OCI-LY7 (cell line): ENCODE data around the gene PLCB1.

Experiments
- EZH2phosphoT487 ChIP-seq: fragments of 200-600 bp; sonication (generic); IDR thresholded peaks from 2 replicates; pipeline ENCODE4 v1.6.1; 2018; ENCODE audit warnings: low read depth, borderline replicate concordance, mild to moderate bottlenecking, mixed run types, antibody characterized with exemption, low read length, moderate library complexity, mixed read lengths
- TF ChIP-seq, protein P1 (sequence below): fragments of 200-600 bp; sonication (generic); conservative IDR thresholded peaks from 2 replicates; pipeline ENCODE4 v1.5.1; 2014; ENCODE audit warnings: mild to moderate bottlenecking, antibody characterized with exemption, low read length, moderate library complexity, mixed read lengths

DNA sequence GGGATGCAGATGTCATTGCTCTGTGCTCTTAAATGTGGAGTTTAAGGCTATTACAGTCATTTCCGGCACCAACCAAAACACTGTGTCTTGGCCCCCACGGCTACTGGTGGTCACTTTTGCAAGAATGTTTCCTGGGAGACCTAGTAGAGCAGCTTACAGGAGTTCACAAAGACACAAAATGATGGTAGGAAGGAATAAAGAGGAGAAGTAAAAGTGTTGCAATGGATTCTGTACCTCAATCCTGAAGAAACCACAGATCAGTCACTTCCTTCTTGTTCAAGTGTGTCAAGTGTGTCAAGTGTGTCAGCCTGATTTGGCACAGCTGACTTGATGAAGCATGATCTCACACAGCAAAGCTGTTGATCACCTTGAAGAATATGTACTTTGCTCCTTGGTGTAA is 344.0 kb downstream of the PLCB1 start:
- TF ChIP-seq, protein P1, sequence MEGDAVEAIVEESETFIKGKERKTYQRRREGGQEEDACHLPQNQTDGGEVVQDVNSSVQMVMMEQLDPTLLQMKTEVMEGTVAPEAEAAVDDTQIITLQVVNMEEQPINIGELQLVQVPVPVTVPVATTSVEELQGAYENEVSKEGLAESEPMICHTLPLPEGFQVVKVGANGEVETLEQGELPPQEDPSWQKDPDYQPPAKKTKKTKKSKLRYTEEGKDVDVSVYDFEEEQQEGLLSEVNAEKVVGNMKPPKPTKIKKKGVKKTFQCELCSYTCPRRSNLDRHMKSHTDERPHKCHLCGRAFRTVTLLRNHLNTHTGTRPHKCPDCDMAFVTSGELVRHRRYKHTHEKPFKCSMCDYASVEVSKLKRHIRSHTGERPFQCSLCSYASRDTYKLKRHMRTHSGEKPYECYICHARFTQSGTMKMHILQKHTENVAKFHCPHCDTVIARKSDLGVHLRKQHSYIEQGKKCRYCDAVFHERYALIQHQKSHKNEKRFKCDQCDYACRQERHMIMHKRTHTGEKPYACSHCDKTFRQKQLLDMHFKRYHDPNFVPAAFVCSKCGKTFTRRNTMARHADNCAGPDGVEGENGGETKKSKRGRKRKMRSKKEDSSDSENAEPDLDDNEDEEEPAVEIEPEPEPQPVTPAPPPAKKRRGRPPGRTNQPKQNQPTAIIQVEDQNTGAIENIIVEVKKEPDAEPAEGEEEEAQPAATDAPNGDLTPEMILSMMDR = no peak
- TF ChIP-seq EZH2phosphoT487 = no peak
